IPS-NIHi7 (cell line): ENCODE data around the gene MAPK14.
"Not testable (repeated sequence)": the region's sequence is repeated elsewhere in the genome, so short reads cannot be mapped to it uniquely, and the experiment has no call there.

Experiments used
- DNase-seq: peaks from one replicate; pipeline ENCODE4 v3.0.0; 2012; ENCODE audit warnings: mixed read lengths; ENCODE audit errors: extremely low spot score

The MAPK14 gene

GRCh38 chr6:36068586-36068985 lies 41.0 kb downstream of the MAPK14 start:
- DNase-seq, result no peak

GRCh38 chr6:36069573-36069972 lies 42.0 kb downstream of the MAPK14 start:
- DNase-seq, result no peak

- DNase-seq, result no peak
Measured at GRCh38 chr6:36070252-36070651, 42.6 kb downstream of the MAPK14 start.

GRCh38 chr6:36071281-36071680 lies 43.7 kb downstream of the MAPK14 start:
- DNase-seq, result no peak

- no peak for DNase-seq
Measured at GRCh38 chr6:36071714-36072113, 44.1 kb downstream of the MAPK14 start.

- no peak for DNase-seq
Measured at GRCh38 chr6:36072681-36073080, 45.1 kb downstream of the MAPK14 start.

- no peak for DNase-seq
Measured at GRCh38 chr6:36073587-36073986, 46.0 kb downstream of the MAPK14 start.

GRCh38 chr6:36075656-36076055 lies 48.0 kb downstream of the MAPK14 start:
- DNase-seq, result peak; percentile 19

- DNase-seq, result no peak
Measured at GRCh38 chr6:36076178-36077063, 48.8 kb downstream of the MAPK14 start.

GRCh38 chr6:36078159-36078558 lies 50.6 kb downstream of the MAPK14 start:
- DNase-seq, result no peak

GRCh38 chr6:36079601-36080000 lies 52.0 kb downstream of the MAPK14 start:
- DNase-seq, result no peak

GRCh38 chr6:36082318-36082717 lies 54.7 kb downstream of the MAPK14 start:
- no peak for DNase-seq

- DNase-seq, result peak; percentile 29
Measured at GRCh38 chr6:36083446-36083845, 55.8 kb downstream of the MAPK14 start.

GRCh38 chr6:36088204-36088603 lies 60.6 kb downstream of the MAPK14 start:
- not testable (repeated sequence) for DNase-seq

- DNase-seq, result no peak
Measured at GRCh38 chr6:36089048-36089447, 61.4 kb downstream of the MAPK14 start.

- DNase-seq, result no peak
Measured at GRCh38 chr6:36094238-36094637, 66.6 kb downstream of the MAPK14 start.

GRCh38 chr6:36094753-36095496 lies 67.3 kb downstream of the MAPK14 start:
- DNase-seq, result peak; percentile 86

- no peak for DNase-seq
Measured at GRCh38 chr6:36095497-36096391, 68.1 kb downstream of the MAPK14 start.

- no peak for DNase-seq
Measured at GRCh38 chr6:36098253-36098919, 70.8 kb downstream of the MAPK14 start.

GRCh38 chr6:36098920-36099647 lies 71.5 kb downstream of the MAPK14 start:
- DNase-seq, result peak; percentile 56
